ENCODE measurements around the gene SLC23A2.

GRCh38 chr20:4929686-4930397 is 71.5 kb downstream of the SLC23A2 start:
- no peak for TF ChIP-seq EZH2phosphoT487 (IDR thresholded peaks at IDR 0.05; ENCODE audit: borderline replicate concordance, low read depth, low read length)
- no peak for TF ChIP-seq CTCF (conservative IDR thresholded peaks at IDR 0.05; ENCODE audit: low read length)
